Measurements from ENCODE around the gene CD99.

DNA sequence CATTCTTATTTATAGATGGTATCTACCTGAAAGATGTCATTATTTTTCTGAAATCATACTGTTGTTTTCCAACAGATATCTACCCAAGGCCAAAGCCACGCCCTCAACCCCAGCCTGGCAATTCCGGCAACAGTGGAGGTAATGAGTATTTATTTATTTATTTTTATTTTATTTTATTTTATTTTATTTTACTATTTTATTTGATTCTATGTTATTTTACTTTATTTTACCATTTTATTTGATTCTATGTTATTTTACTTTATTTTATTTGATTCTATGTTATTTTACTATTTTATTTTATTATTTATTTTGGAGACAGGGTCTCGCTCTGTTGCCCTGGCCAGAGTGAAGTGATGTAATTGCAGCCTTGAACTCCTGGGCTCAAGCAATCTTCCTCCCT lies 98.5 kb downstream of the CD99 start:
- TF ChIP-seq, protein P1, sequence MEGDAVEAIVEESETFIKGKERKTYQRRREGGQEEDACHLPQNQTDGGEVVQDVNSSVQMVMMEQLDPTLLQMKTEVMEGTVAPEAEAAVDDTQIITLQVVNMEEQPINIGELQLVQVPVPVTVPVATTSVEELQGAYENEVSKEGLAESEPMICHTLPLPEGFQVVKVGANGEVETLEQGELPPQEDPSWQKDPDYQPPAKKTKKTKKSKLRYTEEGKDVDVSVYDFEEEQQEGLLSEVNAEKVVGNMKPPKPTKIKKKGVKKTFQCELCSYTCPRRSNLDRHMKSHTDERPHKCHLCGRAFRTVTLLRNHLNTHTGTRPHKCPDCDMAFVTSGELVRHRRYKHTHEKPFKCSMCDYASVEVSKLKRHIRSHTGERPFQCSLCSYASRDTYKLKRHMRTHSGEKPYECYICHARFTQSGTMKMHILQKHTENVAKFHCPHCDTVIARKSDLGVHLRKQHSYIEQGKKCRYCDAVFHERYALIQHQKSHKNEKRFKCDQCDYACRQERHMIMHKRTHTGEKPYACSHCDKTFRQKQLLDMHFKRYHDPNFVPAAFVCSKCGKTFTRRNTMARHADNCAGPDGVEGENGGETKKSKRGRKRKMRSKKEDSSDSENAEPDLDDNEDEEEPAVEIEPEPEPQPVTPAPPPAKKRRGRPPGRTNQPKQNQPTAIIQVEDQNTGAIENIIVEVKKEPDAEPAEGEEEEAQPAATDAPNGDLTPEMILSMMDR (IDR thresholded peaks at IDR 0.05; ENCODE audit: borderline replicate concordance, extremely low read depth, low read length, poor library complexity, severe bottlenecking) = no peak
- TF ChIP-seq EZH2 (IDR thresholded peaks at IDR 0.05; ENCODE audit: borderline replicate concordance, low read depth, low read length, severe bottlenecking) = no peak
